Measurements from ENCODE around the gene SLX4IP.

Gene SLX4IP

GRCh38 chr20:10436053-10436699 is 1.1 kb downstream of the SLX4IP start:
- H3K4me1 ChIP-seq (ENCODE audit: low read depth, poor library complexity, severe bottlenecking), result peaks cover 13% of the 10 kb centered on the region
- H3K9ac ChIP-seq, result peak overlapping the region; percentile 94; the same call in 1 of the 2 replicates
- no peaks in the 10 kb centered on the region for H4K20me1 ChIP-seq (ENCODE audit: insufficient read depth)
- H3K27ac ChIP-seq, result peak overlapping the region; percentile 89
- TF ChIP-seq, protein P1, sequence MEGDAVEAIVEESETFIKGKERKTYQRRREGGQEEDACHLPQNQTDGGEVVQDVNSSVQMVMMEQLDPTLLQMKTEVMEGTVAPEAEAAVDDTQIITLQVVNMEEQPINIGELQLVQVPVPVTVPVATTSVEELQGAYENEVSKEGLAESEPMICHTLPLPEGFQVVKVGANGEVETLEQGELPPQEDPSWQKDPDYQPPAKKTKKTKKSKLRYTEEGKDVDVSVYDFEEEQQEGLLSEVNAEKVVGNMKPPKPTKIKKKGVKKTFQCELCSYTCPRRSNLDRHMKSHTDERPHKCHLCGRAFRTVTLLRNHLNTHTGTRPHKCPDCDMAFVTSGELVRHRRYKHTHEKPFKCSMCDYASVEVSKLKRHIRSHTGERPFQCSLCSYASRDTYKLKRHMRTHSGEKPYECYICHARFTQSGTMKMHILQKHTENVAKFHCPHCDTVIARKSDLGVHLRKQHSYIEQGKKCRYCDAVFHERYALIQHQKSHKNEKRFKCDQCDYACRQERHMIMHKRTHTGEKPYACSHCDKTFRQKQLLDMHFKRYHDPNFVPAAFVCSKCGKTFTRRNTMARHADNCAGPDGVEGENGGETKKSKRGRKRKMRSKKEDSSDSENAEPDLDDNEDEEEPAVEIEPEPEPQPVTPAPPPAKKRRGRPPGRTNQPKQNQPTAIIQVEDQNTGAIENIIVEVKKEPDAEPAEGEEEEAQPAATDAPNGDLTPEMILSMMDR (conservative IDR thresholded peaks at IDR 0.05; ENCODE audit: low read depth, low read length), result no peak
- peaks cover 14% of the 10 kb centered on the region; the same call in 1 of the 2 replicates for H3K79me2 ChIP-seq (ENCODE audit: insufficient read depth, low read depth)
- no peaks in the 10 kb centered on the region for H3K27me3 ChIP-seq (ENCODE audit: insufficient read depth, low read depth)
- no peak overlapping the region for H3K4me3 ChIP-seq (IDR thresholded peaks at IDR 0.05; ENCODE audit: insufficient read depth, low read depth, low read length)
- H3K36me3 ChIP-seq (ENCODE audit: insufficient read depth), result no peaks in the 10 kb centered on the region
- peak overlapping the region; percentile 31 for H3K4me2 ChIP-seq
- no peak overlapping the region for H2AFZ ChIP-seq (ENCODE audit: low read depth)

DNA sequence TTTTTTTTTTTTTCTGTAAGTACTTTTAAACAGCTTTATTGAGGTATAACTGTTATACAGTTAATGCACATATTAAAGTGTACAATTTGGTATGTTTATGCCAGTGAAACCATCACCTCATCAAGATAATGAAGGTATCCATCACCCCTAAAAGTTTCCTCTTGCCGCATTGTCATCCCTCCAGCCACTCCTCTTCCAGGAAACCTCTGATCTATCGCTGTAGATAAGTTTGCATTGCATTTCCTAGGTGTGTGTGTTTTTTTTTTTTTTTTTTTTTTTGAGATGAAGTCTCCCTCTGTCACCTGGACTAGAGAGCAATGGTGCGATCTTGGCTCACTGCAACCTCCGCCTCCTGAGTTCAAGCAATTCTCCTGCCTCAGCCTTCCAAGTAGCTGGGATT is 3.1 kb downstream of the SLX4IP start:
- H3K36me3 ChIP-seq (ENCODE audit: insufficient read depth), result no peaks in the 10 kb centered on the region
- H3K4me2 ChIP-seq, result no peak overlapping the region
- H4K20me1 ChIP-seq (ENCODE audit: insufficient read depth), result no peaks in the 10 kb centered on the region
- H3K27ac ChIP-seq, result no peak overlapping the region
- peaks cover 11% of the 10 kb centered on the region; the same call in 1 of the 2 replicates for H3K79me2 ChIP-seq (ENCODE audit: insufficient read depth, low read depth)
- no peaks in the 10 kb centered on the region for H3K27me3 ChIP-seq (ENCODE audit: insufficient read depth, low read depth)
- TF ChIP-seq, protein P1 (conservative IDR thresholded peaks at IDR 0.05; ENCODE audit: low read depth, low read length), result no peak
- no peak overlapping the region for H3K4me3 ChIP-seq (IDR thresholded peaks at IDR 0.05; ENCODE audit: insufficient read depth, low read depth, low read length)
- H2AFZ ChIP-seq (ENCODE audit: low read depth), result no peak overlapping the region
- no peak overlapping the region for H3K9ac ChIP-seq
- H3K4me1 ChIP-seq (ENCODE audit: low read depth, poor library complexity, severe bottlenecking), result peaks cover 13% of the 10 kb centered on the region

DNA sequence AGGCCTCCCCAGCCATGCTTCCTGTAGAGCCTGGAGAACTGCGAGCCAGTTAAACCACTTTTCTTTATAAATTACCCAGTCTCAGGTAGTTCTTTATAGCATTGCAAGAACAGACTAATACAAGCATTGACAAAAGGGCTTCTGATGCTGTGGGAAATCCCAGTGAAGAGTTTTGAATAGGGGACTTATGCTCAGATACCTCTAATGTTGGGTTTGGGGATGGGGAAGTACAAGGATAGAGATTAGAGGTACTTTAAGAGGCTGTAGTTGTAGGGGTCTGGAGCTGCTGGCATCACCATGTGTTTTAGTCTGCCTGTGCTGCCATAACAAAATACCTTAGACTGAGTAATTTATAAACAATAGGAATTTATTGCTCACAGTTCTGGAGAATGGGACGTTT is 8.8 kb downstream of the SLX4IP start:
- Histone ChIP-seq H3K27me3 (ENCODE audit: insufficient read depth, low read depth) (no peaks in the 10 kb centered on the region), H3K36me3 (ENCODE audit: insufficient read depth) (no peaks in the 10 kb centered on the region), H3K27ac (no peak overlapping the region), H4K20me1 (ENCODE audit: insufficient read depth) (no peaks in the 10 kb centered on the region), H3K4me3 (IDR thresholded peaks at IDR 0.05; ENCODE audit: insufficient read depth, low read depth, low read length) (no peak overlapping the region), H3K79me2 (ENCODE audit: insufficient read depth, low read depth) (no peaks in the 10 kb centered on the region), H3K4me1 (ENCODE audit: low read depth, poor library complexity, severe bottlenecking) (peaks cover 32% of the 10 kb centered on the region), H2AFZ (ENCODE audit: low read depth) (no peak overlapping the region), H3K9ac (no peak overlapping the region), H3K4me2 (no peak overlapping the region)
- TF ChIP-seq, protein P1 (conservative IDR thresholded peaks at IDR 0.05; ENCODE audit: low read depth, low read length), result no peak

- H3K4me3 ChIP-seq (IDR thresholded peaks at IDR 0.05; ENCODE audit: insufficient read depth, low read depth, low read length), result no peak overlapping the region
- H3K4me2 ChIP-seq, result peak overlapping the region; percentile 15; the same call in 1 of the 2 replicates
- H3K27me3 ChIP-seq (ENCODE audit: insufficient read depth, low read depth), result no peaks in the 10 kb centered on the region
- TF ChIP-seq, protein P1 (conservative IDR thresholded peaks at IDR 0.05; ENCODE audit: low read depth, low read length), result no peak
- H2AFZ ChIP-seq (ENCODE audit: low read depth), result no peak overlapping the region
- no peak overlapping the region for H3K9ac ChIP-seq
- H4K20me1 ChIP-seq (ENCODE audit: insufficient read depth), result no peaks in the 10 kb centered on the region
- H3K36me3 ChIP-seq (ENCODE audit: insufficient read depth), result no peaks in the 10 kb centered on the region
- 0 out of 2 replicates have a peak, but pooled peaks cover 4% of the 10 kb centered on the region for H3K79me2 ChIP-seq (ENCODE audit: insufficient read depth, low read depth)
- H3K4me1 ChIP-seq (ENCODE audit: low read depth, poor library complexity, severe bottlenecking), result peaks cover 48% of the 10 kb centered on the region
- H3K27ac ChIP-seq, result peak overlapping the region; percentile 90; the same call in 1 of the 2 replicates
Observed at GRCh38 chr20:10445758-10446157, 10.7 kb downstream of the SLX4IP start.

Measured in KMS-11 (cell line).